NCI-H1417 (cell line): ENCODE results near the gene JMY.

ENCODE experiments used
- DNase-seq, 3 experiments: peaks; one replicate each; lab custom pipeline; 2025; lab: John Stamatoyannopoulos, UW

The JMY gene, protein sequence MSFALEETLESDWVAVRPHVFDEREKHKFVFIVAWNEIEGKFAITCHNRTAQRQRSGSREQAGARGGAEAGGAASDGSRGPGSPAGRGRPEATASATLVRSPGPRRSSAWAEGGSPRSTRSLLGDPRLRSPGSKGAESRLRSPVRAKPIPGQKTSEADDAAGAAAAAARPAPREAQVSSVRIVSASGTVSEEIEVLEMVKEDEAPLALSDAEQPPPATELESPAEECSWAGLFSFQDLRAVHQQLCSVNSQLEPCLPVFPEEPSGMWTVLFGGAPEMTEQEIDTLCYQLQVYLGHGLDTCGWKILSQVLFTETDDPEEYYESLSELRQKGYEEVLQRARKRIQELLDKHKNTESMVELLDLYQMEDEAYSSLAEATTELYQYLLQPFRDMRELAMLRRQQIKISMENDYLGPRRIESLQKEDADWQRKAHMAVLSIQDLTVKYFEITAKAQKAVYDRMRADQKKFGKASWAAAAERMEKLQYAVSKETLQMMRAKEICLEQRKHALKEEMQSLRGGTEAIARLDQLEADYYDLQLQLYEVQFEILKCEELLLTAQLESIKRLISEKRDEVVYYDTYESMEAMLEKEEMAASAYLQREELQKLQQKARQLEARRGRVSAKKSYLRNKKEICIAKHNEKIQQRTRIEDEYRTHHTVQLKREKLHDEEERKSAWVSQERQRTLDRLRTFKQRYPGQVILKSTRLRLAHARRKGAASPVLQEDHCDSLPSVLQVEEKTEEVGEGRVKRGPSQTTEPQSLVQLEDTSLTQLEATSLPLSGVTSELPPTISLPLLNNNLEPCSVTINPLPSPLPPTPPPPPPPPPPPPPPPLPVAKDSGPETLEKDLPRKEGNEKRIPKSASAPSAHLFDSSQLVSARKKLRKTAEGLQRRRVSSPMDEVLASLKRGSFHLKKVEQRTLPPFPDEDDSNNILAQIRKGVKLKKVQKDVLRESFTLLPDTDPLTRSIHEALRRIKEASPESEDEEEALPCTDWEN

GRCh38 chr5:79235634-79236361, at the start of gene JMY:
Gene JMY, plus strand, starts transcription at chr5:79236131. Its CDS starts 520 bp downstream, at chr5:79236651.
- peak; percentile 85 to 88 (median 87) for DNase-seq

- no peak for DNase-seq
These were observed 49.5 kb upstream of the JMY start for GRCh38 chr5:79186455-79186854.

DNA sequence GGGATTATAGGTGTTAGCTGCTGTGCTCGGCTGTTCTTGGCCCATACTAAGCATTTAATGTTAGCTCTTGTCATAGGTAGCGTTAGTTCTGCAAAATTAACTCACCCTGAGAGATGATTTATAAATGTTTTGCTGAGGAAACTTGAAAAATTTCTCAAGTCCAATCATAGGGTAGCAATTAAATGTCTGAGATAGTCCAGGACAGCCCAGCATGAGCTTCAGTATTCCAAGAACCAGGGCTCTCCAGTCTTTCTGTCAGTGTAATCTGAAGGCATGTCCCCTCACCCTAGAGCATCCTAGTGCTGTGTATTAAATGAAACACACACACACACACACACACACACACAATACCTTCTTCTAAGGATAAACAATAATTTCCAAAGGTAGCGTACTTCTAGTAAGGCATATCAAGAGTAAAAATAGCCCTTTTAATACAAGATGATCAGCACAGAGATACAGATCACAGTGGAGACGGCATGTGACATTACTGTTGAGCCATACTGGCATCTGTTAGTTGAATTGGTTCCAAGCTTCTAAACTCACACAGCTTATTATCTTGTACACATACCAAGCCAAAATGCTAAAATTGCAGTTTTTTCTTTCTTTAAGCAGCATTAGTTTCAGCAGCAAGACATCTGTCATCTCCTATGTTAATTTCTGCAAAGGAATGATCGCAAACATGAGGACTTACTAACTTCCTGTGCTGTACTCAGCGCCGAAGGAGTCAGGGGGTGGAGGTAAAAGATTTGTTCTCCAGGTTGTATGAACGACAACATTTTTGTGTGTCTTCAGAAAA, 46.3 kb upstream of the JMY start:
- no peak for DNase-seq

- no peak for DNase-seq
These were observed 45.7 kb upstream of the JMY start for GRCh38 chr5:79190235-79190529.

- DNase-seq = no peak
These were observed 44.5 kb upstream of the JMY start for GRCh38 chr5:79191457-79191856.

DNA sequence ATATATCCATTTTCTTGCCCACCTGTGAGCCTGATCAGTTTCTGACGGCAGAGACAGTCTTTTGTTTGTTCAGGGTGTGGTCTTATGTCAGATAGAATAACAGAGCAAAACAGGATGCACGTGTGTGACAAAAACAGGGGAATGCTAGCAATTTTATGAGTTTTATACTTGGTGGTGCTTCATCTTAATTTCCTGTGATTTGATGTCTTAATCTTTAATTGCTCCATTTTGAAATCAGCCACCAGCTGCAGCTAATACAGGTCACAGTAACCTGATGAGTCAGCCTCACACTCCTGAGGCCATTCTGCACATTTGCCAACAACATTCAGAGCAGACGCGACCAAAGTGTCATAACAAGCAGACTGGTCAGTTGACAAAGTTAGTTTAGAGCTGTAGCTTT, 42.3 kb upstream of the JMY start:
- no peak for DNase-seq

DNA sequence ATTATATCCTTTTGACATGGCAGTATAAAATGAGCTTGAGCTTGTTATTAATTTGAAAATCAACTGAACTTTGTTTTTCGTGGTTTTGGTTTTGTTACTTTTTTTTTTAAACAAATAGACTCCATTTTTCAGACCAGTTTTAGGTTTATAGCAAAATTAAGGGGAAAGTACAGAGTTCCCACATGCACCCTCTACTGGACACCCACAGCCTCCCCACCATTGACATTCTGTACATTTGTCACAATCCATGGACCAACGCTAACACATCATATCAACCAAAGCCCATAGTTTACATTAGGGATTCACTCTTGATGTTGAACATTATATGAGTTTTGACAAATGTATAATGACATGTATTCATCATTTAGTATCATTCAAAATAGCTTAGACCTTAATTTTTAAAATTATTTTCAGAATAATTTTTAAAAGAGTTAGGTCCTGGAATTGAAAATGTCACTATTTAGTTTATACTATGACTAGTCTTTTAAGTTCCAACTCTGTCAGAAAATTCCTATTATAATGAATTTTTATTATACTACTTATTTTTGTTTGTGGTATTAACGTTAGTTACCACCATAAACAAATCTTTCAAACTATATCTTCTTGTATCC, 35.3 kb upstream of the JMY start:
- DNase-seq = no peak

GRCh38 chr5:79201206-79201605, 34.7 kb upstream of the JMY start:
- no peak for DNase-seq

DNA sequence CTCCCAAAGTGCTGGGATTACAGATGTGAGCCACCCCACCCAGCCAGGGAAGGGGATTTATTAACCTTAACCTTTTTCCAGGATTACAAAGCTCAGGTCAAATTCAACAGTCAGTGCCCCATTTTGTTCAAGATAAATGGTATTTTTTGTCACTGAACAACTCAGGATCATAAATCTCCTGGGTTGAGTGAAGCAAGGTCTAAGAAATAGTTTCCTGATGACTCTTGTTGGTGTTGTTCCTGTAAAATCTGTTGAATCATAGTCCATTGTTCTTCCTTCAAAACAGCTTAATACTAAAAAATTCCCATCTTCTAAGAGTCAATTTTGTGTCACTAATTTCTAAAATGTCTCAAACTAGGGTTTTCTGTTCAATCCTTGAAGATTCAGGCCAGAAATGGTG, 33.9 kb upstream of the JMY start:
- no peak for DNase-seq

DNA sequence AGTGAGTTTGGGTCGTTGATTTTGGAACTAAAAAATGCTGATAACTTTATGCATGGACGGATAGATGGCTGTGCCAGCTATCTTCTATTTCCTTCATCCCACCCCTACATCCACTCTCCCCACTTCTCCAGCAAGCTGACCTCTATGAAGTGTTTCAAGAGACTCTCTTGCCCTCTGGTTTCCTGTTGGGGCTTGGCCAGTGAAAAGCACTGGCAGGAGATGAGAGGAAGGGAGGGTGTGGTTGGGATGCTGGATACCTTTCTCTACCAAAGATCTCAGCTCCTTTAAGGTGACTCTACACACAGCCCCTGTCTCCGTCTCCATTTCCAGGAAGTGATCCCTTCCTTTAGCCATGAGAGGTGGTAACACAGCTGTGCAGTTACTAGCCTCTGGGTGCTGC, 30.0 kb upstream of the JMY start:
- no peak for DNase-seq

- DNase-seq = no peak
These were observed 29.4 kb upstream of the JMY start for GRCh38 chr5:79206541-79206940.

DNA sequence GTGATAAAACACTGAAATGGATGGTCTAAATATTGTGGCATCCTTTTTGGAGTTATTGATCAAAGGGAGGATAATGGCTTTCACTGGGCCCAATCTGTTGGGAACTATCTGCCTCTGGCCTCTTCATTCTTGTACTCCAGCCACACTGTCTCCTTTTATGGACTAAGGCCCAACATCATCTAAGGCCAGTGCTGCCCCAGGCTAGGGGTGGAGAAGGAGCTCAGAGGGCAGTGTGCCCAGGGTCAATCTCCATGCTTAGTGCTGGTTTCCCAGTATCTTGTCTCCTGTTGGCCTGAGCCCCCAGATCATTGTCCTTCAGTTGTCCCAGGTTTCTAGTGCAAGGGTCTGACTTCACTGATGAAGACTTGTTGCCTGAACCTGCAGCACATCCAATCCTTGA, 26.4 kb upstream of the JMY start:
- no peak for DNase-seq

DNA sequence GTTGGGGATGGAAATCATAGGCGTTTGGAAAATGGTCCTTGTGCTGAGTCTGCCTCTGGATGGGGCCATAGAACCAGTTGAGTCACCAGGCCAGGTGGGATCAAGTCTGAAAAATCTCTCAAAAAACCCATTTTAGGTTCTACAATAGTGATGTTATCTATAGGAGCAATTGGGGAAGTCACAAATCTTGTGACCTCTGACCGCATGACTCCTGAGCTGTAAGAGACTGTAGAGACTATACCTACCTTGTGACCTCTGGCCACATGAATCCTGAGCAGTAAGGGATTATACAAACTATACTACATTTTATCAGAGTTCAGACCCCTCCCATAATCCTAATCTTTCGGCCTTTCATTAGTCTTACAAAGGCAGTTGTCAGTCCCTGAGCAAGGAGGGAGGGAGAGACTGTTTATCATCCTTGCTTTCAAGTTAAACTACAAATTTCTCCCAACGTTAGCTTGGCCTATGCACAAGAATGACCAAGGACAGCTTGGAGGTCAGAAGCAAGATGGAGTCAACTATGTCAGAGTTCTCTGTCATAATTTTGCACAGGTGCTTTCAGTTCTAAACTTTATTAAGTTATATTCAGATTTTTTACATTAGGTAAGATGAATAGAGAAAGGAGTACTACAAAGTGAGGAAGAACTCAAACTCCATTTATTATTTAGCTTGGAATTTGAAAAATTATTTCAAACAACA, 11.5 kb upstream of the JMY start:
- DNase-seq = no peak

DNA sequence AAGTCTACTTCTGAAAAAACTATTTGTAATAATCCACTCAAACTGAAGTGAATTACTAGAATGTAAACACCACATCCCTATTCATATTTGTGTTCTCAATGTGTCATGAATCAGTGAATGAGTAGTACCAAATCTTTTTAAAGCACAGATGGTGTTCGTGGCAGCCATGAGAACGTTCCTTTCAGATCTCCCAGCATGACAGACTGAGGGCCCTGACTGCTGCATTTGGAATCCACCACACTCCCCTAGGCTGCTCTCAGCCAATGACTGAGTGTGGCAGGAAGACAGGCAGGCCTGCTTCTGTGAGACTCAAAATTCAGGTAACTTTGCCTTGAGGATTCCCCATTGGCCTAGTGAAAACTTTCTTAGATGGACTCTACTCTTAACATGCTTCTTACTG, 10.9 kb upstream of the JMY start:
- DNase-seq = no peak

DNA sequence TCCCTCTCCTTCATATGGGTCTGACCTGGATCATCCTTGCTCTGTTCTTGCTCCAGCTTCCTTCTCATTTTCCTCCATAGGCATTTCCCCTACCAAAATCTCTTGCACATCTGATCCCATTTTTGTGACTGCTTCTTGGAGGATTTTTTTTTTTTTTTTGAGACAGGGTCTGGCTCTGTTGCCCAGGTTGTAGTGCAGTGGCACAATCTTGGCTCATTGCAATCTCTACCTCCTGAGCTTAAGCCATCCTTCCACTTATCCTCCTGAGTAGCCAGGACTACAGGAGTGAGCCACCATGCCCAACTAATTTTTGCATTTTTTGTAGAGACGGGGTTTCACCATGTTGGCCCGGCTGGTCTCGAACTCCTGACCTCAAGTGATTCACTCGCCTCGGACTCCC, 10.5 kb upstream of the JMY start:
- no peak for DNase-seq

DNA sequence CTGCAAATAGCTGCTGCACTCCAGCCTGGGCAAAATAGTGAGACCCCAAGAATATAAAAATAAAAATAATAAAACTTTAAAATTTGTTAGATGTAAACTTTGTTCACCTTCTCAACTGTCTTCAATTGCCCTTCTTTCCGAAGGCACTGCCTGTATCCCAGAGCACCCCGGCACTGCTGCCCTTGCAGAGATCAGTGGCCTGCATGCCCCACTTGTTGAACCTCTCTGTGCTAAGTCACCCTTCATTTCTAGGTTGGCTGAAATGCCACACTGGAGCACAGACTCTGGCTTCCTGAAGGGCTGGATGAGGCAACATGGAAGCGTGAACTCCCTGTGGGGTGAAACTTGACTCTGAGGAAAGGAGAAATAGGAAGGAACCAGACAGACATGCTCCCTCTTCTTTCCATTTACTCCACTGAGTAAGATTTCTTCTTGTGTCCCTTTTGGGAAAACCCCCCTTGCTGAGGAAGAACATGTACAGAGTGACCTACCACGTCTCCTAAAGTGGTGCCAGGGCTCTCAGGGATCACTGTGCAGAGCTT, 8.4 kb upstream of the JMY start:
- no peak for DNase-seq

DNA sequence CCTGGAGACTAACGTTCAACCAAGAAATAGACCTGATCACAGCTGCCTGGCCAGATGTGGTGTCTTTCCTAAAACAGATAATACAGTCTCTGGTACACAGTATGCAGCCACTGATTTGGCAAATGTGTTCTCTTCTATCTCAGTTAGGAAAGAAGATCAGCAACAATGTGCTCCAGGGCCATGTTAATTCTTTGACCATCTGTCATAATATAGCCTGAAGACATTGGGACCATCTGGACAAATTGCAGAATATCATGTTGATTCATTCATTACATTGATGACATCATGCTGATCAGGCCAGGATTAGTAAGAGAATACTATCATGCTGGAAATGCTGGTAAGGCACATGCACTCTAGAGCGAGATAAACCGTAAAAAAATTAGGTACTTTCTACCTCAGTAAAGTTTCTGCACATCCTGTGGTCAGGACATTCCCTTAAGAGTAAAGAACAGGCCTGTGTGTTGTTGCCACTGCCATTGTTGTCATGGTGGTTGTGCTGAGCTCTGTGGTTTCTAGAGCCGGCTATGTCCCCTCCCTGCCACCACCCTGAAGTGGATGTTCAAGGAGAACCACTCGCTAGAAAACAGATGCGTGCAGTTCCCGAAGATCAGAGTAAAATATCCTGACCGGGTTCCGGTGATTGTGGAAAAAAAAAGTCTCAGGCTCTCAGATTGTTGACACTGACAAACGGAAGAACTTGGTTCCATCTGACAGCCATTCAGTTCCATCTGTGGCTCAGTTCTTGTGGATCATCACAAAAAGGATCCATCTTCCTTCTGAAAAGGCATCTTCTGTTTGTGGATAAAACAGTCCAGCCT, 6.4 kb upstream of the JMY start:
- DNase-seq = peak in 1 of 3 experiments; percentile 22

DNA sequence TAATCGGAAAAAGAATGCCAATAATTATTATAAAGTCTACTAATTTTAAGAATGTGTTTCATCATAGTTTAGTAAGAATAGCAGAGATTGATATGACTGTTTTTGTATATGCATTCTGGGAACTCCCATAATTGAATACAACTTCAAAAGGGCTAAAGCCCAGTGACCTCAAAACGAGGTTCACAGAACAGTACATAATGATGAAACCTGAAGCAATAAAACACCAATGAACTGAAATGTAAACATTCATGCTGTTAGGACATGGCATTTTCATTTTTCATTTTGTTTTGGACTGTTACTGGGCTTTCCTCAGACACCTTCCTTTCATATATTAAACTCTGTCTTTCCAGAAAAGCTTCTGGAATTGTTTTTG, 684 bp upstream of the JMY start:
- no peak for DNase-seq

- peak; percentile 59 to 84 (median 81) for DNase-seq
These were observed 535 bp downstream of the JMY start for GRCh38 chr5:79236362-79236969.
